Measurements from ENCODE around the gene PMPCA.

DNA sequence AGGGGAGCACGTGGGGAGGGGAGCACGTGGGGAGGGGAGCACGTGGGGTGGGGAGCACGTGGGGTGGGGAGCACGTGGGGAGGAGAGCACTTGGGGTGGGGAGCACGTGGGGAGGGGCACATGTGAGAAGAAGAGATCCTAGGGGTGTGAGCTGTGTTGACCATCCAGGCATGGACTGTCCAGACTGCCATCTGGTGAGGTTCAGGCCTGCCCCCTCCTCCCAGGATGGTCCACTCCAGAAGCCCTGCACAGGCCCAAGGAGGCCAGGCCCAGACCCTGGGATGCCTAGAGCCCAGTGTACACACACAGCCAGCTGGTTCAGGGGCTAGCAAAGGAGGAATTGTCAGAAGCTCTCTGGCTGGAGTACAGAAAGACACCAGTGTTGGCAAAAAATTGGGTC is 12.8 kb upstream of the PMPCA start:
- TF ChIP-seq EZH2 (IDR thresholded peaks at IDR 0.05; ENCODE audit: low read length, unreplicated experiment) (no peak), CTCF (conservative IDR thresholded peaks at IDR 0.05; ENCODE audit: low read depth, low read length) (no peak)
